Retina (tissue), 1 donor: Measurements from ENCODE around the gene NFKBIB.
"Not testable (repeated sequence)": the region's sequence is repeated elsewhere in the genome, so short reads cannot be mapped to it uniquely, and the experiment has no call there.

Experiments
- DNase-seq: peaks from one replicate; pipeline ENCODE4 v3.0.0-alpha.2; 2016

The NFKBIB gene

GRCh38 chr19:38931521-38931793 is 31.7 kb downstream of the NFKBIB start:
- DNase-seq: no peak

GRCh38 chr19:38932425-38933179 is 32.8 kb downstream of the NFKBIB start:
- no peak for DNase-seq

GRCh38 chr19:38933544-38933943 is 33.8 kb downstream of the NFKBIB start:
- DNase-seq: no peak

GRCh38 chr19:38939957-38940356 is 40.2 kb downstream of the NFKBIB start:
- no peak for DNase-seq

- DNase-seq: not testable (repeated sequence)
These were observed 41.7 kb downstream of the NFKBIB start for GRCh38 chr19:38941466-38941865.

GRCh38 chr19:38941979-38942378 is 42.2 kb downstream of the NFKBIB start:
- no peak for DNase-seq

- no peak for DNase-seq
These were observed 42.9 kb downstream of the NFKBIB start for GRCh38 chr19:38942471-38943181.

- DNase-seq: no peak
These were observed 45.3 kb downstream of the NFKBIB start for GRCh38 chr19:38944981-38945506.

- no peak for DNase-seq
These were observed 45.9 kb downstream of the NFKBIB start for GRCh38 chr19:38945562-38946228.

- no peak for DNase-seq
These were observed 46.7 kb downstream of the NFKBIB start for GRCh38 chr19:38946229-38947010.

GRCh38 chr19:38949580-38950367 is 50.0 kb downstream of the NFKBIB start:
- DNase-seq: peak; percentile 83

GRCh38 chr19:38951187-38951586 is 51.4 kb downstream of the NFKBIB start:
- DNase-seq: no peak

- DNase-seq: peak; percentile 32
These were observed 52.8 kb downstream of the NFKBIB start for GRCh38 chr19:38952395-38953165.

- DNase-seq: no peak
These were observed 53.9 kb downstream of the NFKBIB start for GRCh38 chr19:38953677-38954076.

GRCh38 chr19:38956264-38956663 is 56.5 kb downstream of the NFKBIB start:
- DNase-seq: no peak

GRCh38 chr19:38958301-38958700 is 58.5 kb downstream of the NFKBIB start:
- DNase-seq: no peak
